CD4-positive, CD25-positive, alpha-beta regulatory T cell (primary cell): ENCODE results near the gene SPDEF. TPM values are rescaled to one million over a fixed set of nuclear protein-coding genes. Genes with fewer than 3 reads are reported as not detected.

Experiments used
- ATAC-seq, 2 donors: fragments of 150-1000 bp; cut with Tn5 transposase; one replicate each; pipeline ENCODE4 v1.10.0; 2021; ENCODE audit warnings: low read depth in 2 of 2, moderate number of reproducible peaks in 2 of 2, moderate library complexity in 1 of 2
- DNase-seq, 3 donors: peaks; one replicate each; pipeline versions ENCODE4 v3.0.0 to v3.0.0-alpha.2; 2012 to 2022; ENCODE audit warnings: mixed read lengths in 1 of 3
- H3K27ac ChIP-seq: one replicate; pipeline ENCODE4 v1.7.0; 2013; ENCODE audit warnings: mild to moderate bottlenecking, low read length; ENCODE audit not compliant: insufficient read depth, poor library complexity, severe bottlenecking
- H3K27me3 ChIP-seq: one replicate; pipeline ENCODE4 v1.7.0; 2013; ENCODE audit warnings: low read length; ENCODE audit not compliant: control insufficient read depth, insufficient read depth
- H3K36me3 ChIP-seq: one replicate; pipeline ENCODE4 v1.7.0; 2013; ENCODE audit warnings: mild to moderate bottlenecking, low read length, moderate library complexity; ENCODE audit not compliant: control insufficient read depth, insufficient read depth
- H3K4me1 ChIP-seq: 2 replicates; pipeline ENCODE4 v1.7.0; 2013; ENCODE audit warnings: mild to moderate bottlenecking, low read length; ENCODE audit not compliant: insufficient read depth, control insufficient read depth, poor library complexity, severe bottlenecking
- H3K4me3 ChIP-seq: one replicate; pipeline ENCODE4 v1.7.0; 2013; ENCODE audit warnings: low read depth, mild to moderate bottlenecking, low read length, moderate library complexity
- H3K9me3 ChIP-seq, 2 experiments: 1 replicate in 1 of 2; 2 replicates in 1 of 2; pipeline ENCODE4 v1.7.0; 2013; ENCODE audit warnings: low read length in 2 of 2, mild to moderate bottlenecking in 1 of 2, moderate library complexity in 1 of 2; ENCODE audit not compliant: control insufficient read depth in 2 of 2
- H3K27ac Mint-ChIP-seq, 3 donors: one replicate each; pipeline ENCODE4 v1.8.0; 2020 to 2022; ENCODE audit warnings: mild to moderate bottlenecking in 3 of 3, mixed read lengths in 3 of 3, moderate library complexity in 2 of 3
- H3K27me3 Mint-ChIP-seq: one replicate; pipeline ENCODE4 v1.8.0; 2022; ENCODE audit warnings: mild to moderate bottlenecking, mixed read lengths
- H3K36me3 Mint-ChIP-seq: one replicate; pipeline ENCODE4 v1.8.0; 2020; ENCODE audit warnings: mixed read lengths
- H3K4me1 Mint-ChIP-seq, 4 donors: one replicate each; pipeline ENCODE4 v1.8.0; 2020 to 2022; ENCODE audit warnings: mixed read lengths in 4 of 4, mild to moderate bottlenecking in 1 of 4
- H3K4me3 Mint-ChIP-seq, 4 donors: one replicate each; pipeline ENCODE4 v1.8.0; 2020 to 2022; ENCODE audit warnings: mild to moderate bottlenecking in 4 of 4, mixed read lengths in 4 of 4, moderate library complexity in 3 of 4
- H3K9me3 Mint-ChIP-seq, 7 donors: one replicate each; pipeline ENCODE4 v1.8.0; 2020 to 2022; ENCODE audit warnings: mixed read lengths in 7 of 7, mild to moderate bottlenecking in 3 of 7, moderate library complexity in 2 of 7
- polyA plus RNA-seq, 4 donors: library from polyadenylated mRNA; unstranded; fragments of 300-500 nt; fragmentation: Illumina TruSeq; gene quantifications; one replicate each; pipeline ENCODE4 v1.2.3, GENCODE V29; 2021
- total RNA-seq: library from RNA; stranded (reverse); gene quantifications from one replicate; pipeline ENCODE4 v1.2.3, GENCODE V29; 2022

Gene SPDEF
- total and polyA plus RNA-seq, 5 donors from 2014 or later, result 0.35 TPM; not detected in 4

GRCh38 chr6:34597605-34598353 lies 41.6 kb upstream of the SPDEF start:
- Mint-ChIP-seq H3K36me3 (peaks cover 8% of the 10 kb centered on the region), H3K27ac (peak overlapping the region; percentile 3 to 85 (median 70)), H3K27me3 (no peaks in the 10 kb centered on the region), H3K4me3 (no peak overlapping the region), H3K4me1 (peaks cover 32 to 70% (median 49%) of the 10 kb centered on the region in 4 donors), H3K9me3 (no peaks in the 10 kb centered on the region)
- Histone ChIP-seq H3K27ac (no peak overlapping the region), H3K36me3 (peaks cover 38% of the 10 kb centered on the region), H3K9me3 (no peaks in the 10 kb centered on the region), H3K4me3 (no peak overlapping the region), H3K4me1 (peaks cover 4% of the 10 kb centered on the region), H3K27me3 (no peaks in the 10 kb centered on the region)
- DNase-seq (no peak), ATAC-seq (no peak)

GRCh38 chr6:34596798-34597197 lies 40.7 kb upstream of the SPDEF start:
- Histone ChIP-seq H3K27ac (no peak overlapping the region), H3K9me3 (no peaks in the 10 kb centered on the region), H3K4me1 (peaks cover 10% of the 10 kb centered on the region), H3K27me3 (no peaks in the 10 kb centered on the region), H3K36me3 (peaks cover 39% of the 10 kb centered on the region), H3K4me3 (no peak overlapping the region)
- no peak overlapping the region for H3K4me3 Mint-ChIP-seq
- H3K4me1 Mint-ChIP-seq, result peaks cover 28 to 67% (median 50%) of the 10 kb centered on the region in 4 donors
- ATAC-seq (no peak), DNase-seq (no peak)
- H3K36me3 Mint-ChIP-seq, result peaks cover 8% of the 10 kb centered on the region
- H3K9me3 Mint-ChIP-seq, result no peaks in the 10 kb centered on the region
- H3K27ac Mint-ChIP-seq, result peak overlapping the region in 1 of 3 donors; percentile 57
- H3K27me3 Mint-ChIP-seq, result no peaks in the 10 kb centered on the region

DNA sequence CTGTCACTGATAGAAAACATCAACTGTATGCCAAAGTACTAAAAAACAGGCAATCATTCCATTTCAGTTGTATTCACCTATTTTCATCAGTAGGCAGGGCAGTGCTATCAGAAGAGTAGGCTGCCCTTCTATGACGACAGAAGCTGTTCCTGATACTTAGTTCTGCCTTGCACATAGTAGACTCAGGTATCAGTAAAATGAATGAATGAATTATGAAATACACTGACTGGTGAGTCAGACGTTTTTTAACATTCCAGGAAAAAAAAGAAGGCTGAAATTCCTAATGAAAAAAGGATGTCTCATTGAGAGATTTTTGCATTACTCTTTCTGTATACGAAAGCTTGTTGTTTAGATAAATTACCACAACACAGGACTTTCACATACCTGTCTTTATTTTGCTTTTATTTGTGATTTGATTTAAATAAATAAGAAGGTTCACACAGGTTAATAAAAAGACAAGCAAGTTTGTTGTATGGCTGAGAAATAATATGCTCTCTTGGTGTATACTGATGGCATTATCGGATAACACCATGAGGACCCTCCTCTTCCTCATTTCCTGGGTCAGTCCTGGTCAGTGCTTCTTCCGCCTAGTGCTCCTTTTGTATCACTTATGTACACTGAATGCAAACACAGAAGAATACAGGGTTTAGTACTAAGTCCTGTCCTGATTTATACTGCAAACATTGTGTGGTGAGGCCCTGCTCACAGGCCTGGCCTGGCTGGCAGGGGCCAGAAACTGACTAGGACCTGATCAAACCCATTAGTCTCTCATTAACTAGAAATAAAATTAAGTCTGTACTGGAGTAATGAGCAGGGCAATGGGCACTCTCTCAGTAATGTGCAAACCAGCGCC lies 39.4 kb upstream of the SPDEF start:
- Mint-ChIP-seq H3K27me3 (no peaks in the 10 kb centered on the region), H3K4me3 (no peak overlapping the region), H3K27ac (peak overlapping the region in 2 of 3 donors; percentile 17 to 61), H3K36me3 (peaks cover 3% of the 10 kb centered on the region), H3K4me1 (peaks cover 33 to 66% (median 52%) of the 10 kb centered on the region in 4 donors), H3K9me3 (no peaks in the 10 kb centered on the region)
- no peak overlapping the region for H3K4me3 ChIP-seq
- ATAC-seq (no peak), DNase-seq (no peak)
- no peaks in the 10 kb centered on the region for H3K27me3 ChIP-seq
- H3K36me3 ChIP-seq, result peaks cover 31% of the 10 kb centered on the region
- H3K4me1 ChIP-seq, result peaks cover 10% of the 10 kb centered on the region
- no peaks in the 10 kb centered on the region for H3K9me3 ChIP-seq
- no peak overlapping the region for H3K27ac ChIP-seq

DNA sequence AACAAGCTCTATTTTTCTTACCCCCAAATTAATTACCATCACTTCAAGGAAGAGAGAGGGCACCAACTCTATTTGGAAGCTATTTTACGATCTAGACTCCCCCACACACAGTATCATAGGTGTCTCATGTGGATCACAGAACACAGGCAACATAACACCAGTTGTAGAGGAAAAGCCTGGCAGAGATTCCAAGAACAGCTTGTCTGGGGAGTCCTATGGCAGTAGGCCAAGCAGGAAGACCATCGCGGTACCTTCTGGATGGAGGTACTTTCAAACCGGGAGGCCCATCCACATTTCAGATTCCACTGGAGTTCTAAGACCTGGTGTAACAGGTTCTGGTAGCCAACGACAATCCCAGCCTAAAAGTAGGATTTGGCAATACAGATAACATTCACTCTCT lies 37.6 kb upstream of the SPDEF start:
- Histone ChIP-seq H3K36me3 (peaks cover 38% of the 10 kb centered on the region), H3K27ac (no peak overlapping the region), H3K4me3 (no peak overlapping the region), H3K4me1 (peaks cover 7% of the 10 kb centered on the region), H3K27me3 (no peaks in the 10 kb centered on the region), H3K9me3 (no peaks in the 10 kb centered on the region)
- peaks cover 23 to 53% (median 40%) of the 10 kb centered on the region in 4 donors for H3K4me1 Mint-ChIP-seq
- peak overlapping the region in 1 of 3 donors; percentile 6 for H3K27ac Mint-ChIP-seq
- no peak overlapping the region for H3K4me3 Mint-ChIP-seq
- H3K9me3 Mint-ChIP-seq, result no peaks in the 10 kb centered on the region
- H3K36me3 Mint-ChIP-seq, result peaks cover 9% of the 10 kb centered on the region
- ATAC-seq (no peak), DNase-seq (no peak)
- H3K27me3 Mint-ChIP-seq, result no peaks in the 10 kb centered on the region

DNA sequence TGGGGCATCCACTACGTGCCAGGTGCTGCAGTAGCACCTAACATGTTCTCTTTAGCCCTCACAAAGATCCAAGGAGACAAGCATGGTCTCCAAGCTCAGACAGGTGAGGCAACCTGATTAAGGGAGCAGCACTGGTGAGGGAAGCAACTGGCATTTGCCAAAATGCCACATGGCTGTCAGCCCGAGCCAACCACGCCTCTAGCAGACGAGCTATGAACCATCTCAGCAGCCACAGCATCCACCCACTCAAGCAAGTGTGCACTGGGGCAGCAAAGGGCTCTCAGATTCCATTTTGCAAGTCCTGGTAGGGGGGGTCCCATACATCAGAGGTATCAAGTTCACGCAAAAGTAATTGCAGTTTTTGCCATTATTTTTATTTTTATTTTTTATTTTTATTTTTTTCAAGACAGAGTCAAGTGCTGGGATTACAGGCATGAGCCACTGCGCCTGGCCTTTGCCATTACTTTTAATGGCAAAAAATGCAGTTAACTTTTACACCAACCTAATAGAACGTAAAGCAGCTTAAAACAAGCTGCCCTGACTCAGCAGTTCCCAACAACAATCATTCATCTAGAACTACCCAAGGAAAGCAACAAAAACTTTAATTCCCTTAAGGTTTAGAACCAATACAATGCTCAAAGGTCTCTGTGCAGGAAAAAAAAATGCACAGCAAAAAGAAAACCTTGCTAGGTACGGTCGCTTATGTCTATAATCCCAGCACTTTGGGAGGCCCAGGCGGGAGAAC lies 36.3 kb upstream of the SPDEF start:
- H3K27me3 ChIP-seq, result no peaks in the 10 kb centered on the region
- H3K9me3 ChIP-seq, result no peaks in the 10 kb centered on the region
- Mint-ChIP-seq H3K36me3 (peaks cover 9% of the 10 kb centered on the region), H3K4me1 (peaks cover 16 to 41% (median 39%) of the 10 kb centered on the region in 4 donors), H3K9me3 (no peaks in the 10 kb centered on the region), H3K4me3 (no peak overlapping the region), H3K27ac (peak overlapping the region in 2 of 3 donors; percentile 16 to 38), H3K27me3 (no peaks in the 10 kb centered on the region)
- peaks cover 50% of the 10 kb centered on the region for H3K36me3 ChIP-seq
- no peak for DNase-seq
- no peak overlapping the region for H3K27ac ChIP-seq
- no peak overlapping the region for H3K4me3 ChIP-seq
- peaks cover 7% of the 10 kb centered on the region for H3K4me1 ChIP-seq
- ATAC-seq, result no peak

DNA sequence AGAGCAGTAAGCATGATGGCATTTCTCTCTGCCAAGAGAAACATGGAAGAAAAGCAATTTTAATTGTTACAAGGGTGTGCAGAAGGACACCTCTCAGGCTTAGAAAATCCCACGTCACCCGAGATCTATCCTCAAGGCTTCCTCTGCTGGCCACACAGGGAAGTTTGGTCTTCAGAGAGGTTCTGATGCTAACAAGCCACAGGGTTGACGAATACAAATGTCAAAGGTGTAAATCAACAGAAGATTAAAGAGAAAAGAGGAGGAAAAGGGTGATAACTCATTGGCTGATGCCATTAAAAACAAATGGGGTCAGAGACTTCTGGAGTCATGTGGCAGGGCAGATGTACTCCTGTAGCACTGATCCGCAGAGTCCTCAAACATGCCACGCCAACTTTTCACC lies 33.6 kb upstream of the SPDEF start:
- Mint-ChIP-seq H3K36me3 (peaks cover 9% of the 10 kb centered on the region), H3K27me3 (no peaks in the 10 kb centered on the region), H3K4me1 (peaks cover 11 to 29% (median 27%) of the 10 kb centered on the region in 4 donors), H3K27ac (peak overlapping the region in 2 of 3 donors; percentile 32 to 42), H3K4me3 (no peak overlapping the region), H3K9me3 (no peaks in the 10 kb centered on the region)
- H3K27ac ChIP-seq, result no peak overlapping the region
- peaks cover 7% of the 10 kb centered on the region for H3K4me1 ChIP-seq
- no peak for DNase-seq
- H3K4me3 ChIP-seq, result no peak overlapping the region
- ATAC-seq, result no peak
- no peaks in the 10 kb centered on the region for H3K27me3 ChIP-seq
- no peaks in the 10 kb centered on the region for H3K9me3 ChIP-seq
- peaks cover 45% of the 10 kb centered on the region for H3K36me3 ChIP-seq

DNA sequence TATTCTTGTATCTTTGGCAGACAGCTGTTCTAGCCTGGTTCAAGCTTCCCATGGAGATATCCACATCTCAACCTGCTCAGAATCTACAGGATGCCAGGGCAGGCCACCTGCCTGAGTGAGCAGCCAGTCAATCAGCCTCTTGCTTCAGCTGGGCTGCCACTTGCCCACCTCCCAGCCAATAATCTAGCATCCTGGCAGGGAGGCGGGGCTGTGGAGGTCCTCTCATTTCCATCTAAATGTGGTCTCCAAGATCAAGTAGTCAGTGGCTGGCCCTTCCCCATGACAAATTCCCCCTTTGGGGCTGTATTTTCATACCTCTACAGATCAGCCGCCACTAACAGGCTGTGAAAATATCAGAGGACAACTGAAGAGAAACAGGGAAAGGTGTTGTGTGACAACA lies 33.0 kb upstream of the SPDEF start:
- Mint-ChIP-seq H3K9me3 (no peaks in the 10 kb centered on the region), H3K27ac (peak overlapping the region in 1 of 3 donors; percentile 32), H3K4me3 (no peak overlapping the region), H3K4me1 (peaks cover 11 to 29% (median 26%) of the 10 kb centered on the region in 4 donors), H3K36me3 (peaks cover 9% of the 10 kb centered on the region), H3K27me3 (no peaks in the 10 kb centered on the region)
- Histone ChIP-seq H3K27ac (no peak overlapping the region), H3K27me3 (no peaks in the 10 kb centered on the region), H3K36me3 (peaks cover 45% of the 10 kb centered on the region), H3K4me1 (peaks cover 7% of the 10 kb centered on the region), H3K9me3 (no peaks in the 10 kb centered on the region), H3K4me3 (no peak overlapping the region)
- no peak for DNase-seq
- ATAC-seq, result no peak
